CD4-positive, CD25-positive, alpha-beta regulatory T cell (primary cell): ENCODE results near the gene GOLM1. TPM values are rescaled to one million over a fixed set of nuclear protein-coding genes. Genes with fewer than 3 reads are reported as not detected.

Experiments used
- ATAC-seq, 2 donors: fragments of 150-1000 bp; cut with Tn5 transposase; one replicate each; pipeline ENCODE4 v1.10.0; 2021; ENCODE audit warnings: low read depth in 2 of 2, moderate number of reproducible peaks in 2 of 2, moderate library complexity in 1 of 2
- DNase-seq, 3 donors: peaks; one replicate each; pipeline versions ENCODE4 v3.0.0 to v3.0.0-alpha.2; 2012 to 2022; ENCODE audit warnings: mixed read lengths in 1 of 3
- H3K27ac ChIP-seq: one replicate; pipeline ENCODE4 v1.7.0; 2013; ENCODE audit warnings: mild to moderate bottlenecking, low read length; ENCODE audit not compliant: insufficient read depth, poor library complexity, severe bottlenecking
- H3K27me3 ChIP-seq: one replicate; pipeline ENCODE4 v1.7.0; 2013; ENCODE audit warnings: low read length; ENCODE audit not compliant: control insufficient read depth, insufficient read depth
- H3K36me3 ChIP-seq: one replicate; pipeline ENCODE4 v1.7.0; 2013; ENCODE audit warnings: mild to moderate bottlenecking, low read length, moderate library complexity; ENCODE audit not compliant: control insufficient read depth, insufficient read depth
- H3K4me1 ChIP-seq: 2 replicates; pipeline ENCODE4 v1.7.0; 2013; ENCODE audit warnings: mild to moderate bottlenecking, low read length; ENCODE audit not compliant: insufficient read depth, control insufficient read depth, poor library complexity, severe bottlenecking
- H3K4me3 ChIP-seq: one replicate; pipeline ENCODE4 v1.7.0; 2013; ENCODE audit warnings: low read depth, mild to moderate bottlenecking, low read length, moderate library complexity
- H3K9me3 ChIP-seq, 2 experiments: 1 replicate in 1 of 2; 2 replicates in 1 of 2; pipeline ENCODE4 v1.7.0; 2013; ENCODE audit warnings: low read length in 2 of 2, mild to moderate bottlenecking in 1 of 2, moderate library complexity in 1 of 2; ENCODE audit not compliant: control insufficient read depth in 2 of 2
- H3K27ac Mint-ChIP-seq, 3 donors: one replicate each; pipeline ENCODE4 v1.8.0; 2020 to 2022; ENCODE audit warnings: mild to moderate bottlenecking in 3 of 3, mixed read lengths in 3 of 3, moderate library complexity in 2 of 3
- H3K27me3 Mint-ChIP-seq: one replicate; pipeline ENCODE4 v1.8.0; 2022; ENCODE audit warnings: mild to moderate bottlenecking, mixed read lengths
- H3K36me3 Mint-ChIP-seq: one replicate; pipeline ENCODE4 v1.8.0; 2020; ENCODE audit warnings: mixed read lengths
- H3K4me1 Mint-ChIP-seq, 4 donors: one replicate each; pipeline ENCODE4 v1.8.0; 2020 to 2022; ENCODE audit warnings: mixed read lengths in 4 of 4, mild to moderate bottlenecking in 1 of 4
- H3K4me3 Mint-ChIP-seq, 4 donors: one replicate each; pipeline ENCODE4 v1.8.0; 2020 to 2022; ENCODE audit warnings: mild to moderate bottlenecking in 4 of 4, mixed read lengths in 4 of 4, moderate library complexity in 3 of 4
- H3K9me3 Mint-ChIP-seq, 7 donors: one replicate each; pipeline ENCODE4 v1.8.0; 2020 to 2022; ENCODE audit warnings: mixed read lengths in 7 of 7, mild to moderate bottlenecking in 3 of 7, moderate library complexity in 2 of 7
- polyA plus RNA-seq, 4 donors: library from polyadenylated mRNA; unstranded; fragments of 300-500 nt; fragmentation: Illumina TruSeq; gene quantifications; one replicate each; pipeline ENCODE4 v1.2.3, GENCODE V29; 2021
- total RNA-seq: library from RNA; stranded (reverse); gene quantifications from one replicate; pipeline ENCODE4 v1.2.3, GENCODE V29; 2022

Gene GOLM1
- total and polyA plus RNA-seq, 5 donors from 2014 or later, result 0.23 to 0.52 (median 0.41) TPM

DNA sequence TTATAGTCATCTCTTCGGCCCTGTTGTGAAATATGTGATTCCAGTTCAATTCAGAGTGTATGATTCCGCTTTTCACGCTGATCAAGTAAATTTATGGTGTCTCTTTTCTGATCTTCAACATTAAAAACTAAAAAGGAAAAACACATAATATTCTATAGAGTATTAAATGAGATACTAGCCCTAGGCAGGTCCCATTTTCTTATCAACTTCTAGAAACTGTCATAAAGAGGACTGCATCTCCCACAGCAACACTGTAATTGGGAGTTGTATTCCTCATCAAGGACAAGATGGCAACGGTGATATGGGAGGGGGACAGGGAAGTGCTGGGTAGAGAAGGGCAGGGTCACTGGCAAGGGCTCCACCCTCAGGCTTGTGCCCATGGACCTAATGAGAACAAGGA, 71.6 kb downstream of the GOLM1 start:
- no peaks in the 10 kb centered on the region for H3K9me3 ChIP-seq
- peaks cover 13% of the 10 kb centered on the region for H3K36me3 ChIP-seq

DNA sequence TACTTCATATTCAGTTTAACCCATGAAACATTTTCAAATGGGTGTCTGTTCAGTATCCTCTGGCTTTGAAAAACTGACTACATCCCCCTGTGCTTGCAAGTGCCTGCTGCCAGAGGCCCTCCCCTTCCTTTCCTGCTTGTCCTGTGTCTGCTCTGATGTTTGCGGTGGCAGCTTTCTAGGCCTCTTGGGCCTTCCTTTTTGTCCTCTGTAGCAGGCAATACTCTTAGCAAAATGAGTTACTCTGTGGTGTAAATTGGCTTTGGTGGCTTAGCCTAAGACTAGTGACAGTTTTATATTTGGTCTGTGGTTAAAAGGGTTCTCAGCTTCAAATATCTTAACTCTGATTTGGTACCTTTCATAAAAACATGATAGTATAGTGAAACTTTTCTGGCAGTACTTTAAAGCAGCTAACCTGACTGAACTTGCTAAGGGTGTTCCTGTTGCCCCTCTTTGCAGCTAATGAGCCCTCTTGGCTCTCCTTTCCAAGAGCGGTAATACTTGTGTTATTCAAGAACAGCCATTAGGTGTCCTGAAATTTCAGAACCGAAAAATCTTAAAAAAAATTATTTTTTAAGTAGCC, 76.6 kb downstream of the GOLM1 start:
- peaks cover 80% of the 10 kb centered on the region for H3K36me3 Mint-ChIP-seq
- no peak for ATAC-seq
- Histone ChIP-seq H3K27ac (no peak overlapping the region), H3K27me3 (no peaks in the 10 kb centered on the region), H3K9me3 (no peaks in the 10 kb centered on the region), H3K4me3 (no peak overlapping the region), H3K36me3 (peaks cover 51% of the 10 kb centered on the region), H3K4me1 (no peaks in the 10 kb centered on the region)
- peaks cover 0 to 7% (median 0%) of the 10 kb centered on the region in 7 donors for H3K9me3 Mint-ChIP-seq
- peak overlapping the region in 2 of 3 donors; percentile 42 to 85 for H3K27ac Mint-ChIP-seq
- no peaks in the 10 kb centered on the region for H3K27me3 Mint-ChIP-seq
- peak overlapping the region in 1 of 4 donors; percentile 13 for H3K4me3 Mint-ChIP-seq
- peak in 1 of 3 donors; percentile 54 for DNase-seq
- H3K4me1 Mint-ChIP-seq, result peaks cover 0 to 9% (median 6%) of the 10 kb centered on the region in 4 donors

More for the DNA sequence above, 71.6 kb downstream of the GOLM1 start:
- Mint-ChIP-seq H3K36me3 (peaks cover 53% of the 10 kb centered on the region), H3K27ac (no peak overlapping the region), H3K4me1 (peaks cover 0 to 2% (median 1%) of the 10 kb centered on the region in 4 donors), H3K4me3 (no peak overlapping the region), H3K27me3 (no peaks in the 10 kb centered on the region), H3K9me3 (peaks cover 0 to 7% (median 0%) of the 10 kb centered on the region in 7 donors)
- DNase-seq (no peak), ATAC-seq (no peak)
- Histone ChIP-seq H3K4me3 (no peak overlapping the region), H3K27ac (no peak overlapping the region), H3K27me3 (no peaks in the 10 kb centered on the region), H3K4me1 (no peaks in the 10 kb centered on the region)

DNA sequence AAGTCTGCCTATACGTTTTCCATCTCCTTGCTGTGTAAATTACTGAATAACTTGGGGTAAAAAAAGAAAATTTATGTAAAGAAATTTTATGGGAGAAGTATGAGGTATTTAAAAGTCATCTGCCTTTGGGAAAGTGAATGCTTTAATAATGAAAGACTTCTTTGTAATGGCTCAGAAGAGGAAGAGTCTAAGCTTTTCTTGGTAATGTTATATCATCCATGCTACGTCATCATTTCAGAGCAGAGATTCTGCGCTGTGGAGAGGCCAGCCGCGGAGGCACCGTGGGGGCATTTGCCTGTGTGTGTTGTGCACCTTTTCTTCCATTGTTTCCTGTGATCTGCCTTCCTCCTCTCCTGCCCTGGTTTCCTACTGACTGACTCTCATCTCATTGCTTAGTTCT, 78.2 kb downstream of the GOLM1 start:
- ATAC-seq, result no peak
- no peak for DNase-seq
- H3K9me3 Mint-ChIP-seq, result no peaks in the 10 kb centered on the region
- peaks cover 64% of the 10 kb centered on the region for H3K36me3 ChIP-seq
- no peaks in the 10 kb centered on the region for H3K9me3 ChIP-seq
- peaks cover 71% of the 10 kb centered on the region for H3K36me3 Mint-ChIP-seq
- H3K27me3 ChIP-seq, result no peaks in the 10 kb centered on the region
- H3K27me3 Mint-ChIP-seq, result no peaks in the 10 kb centered on the region
- no peaks in the 10 kb centered on the region for H3K4me1 ChIP-seq
- no peak overlapping the region for H3K27ac ChIP-seq
- H3K27ac Mint-ChIP-seq, result peak overlapping the region in 2 of 3 donors; percentile 65 to 74
- no peak overlapping the region for H3K4me3 ChIP-seq
- H3K4me3 Mint-ChIP-seq, result no peak overlapping the region
- peaks cover 0 to 9% (median 6%) of the 10 kb centered on the region in 4 donors for H3K4me1 Mint-ChIP-seq

DNA sequence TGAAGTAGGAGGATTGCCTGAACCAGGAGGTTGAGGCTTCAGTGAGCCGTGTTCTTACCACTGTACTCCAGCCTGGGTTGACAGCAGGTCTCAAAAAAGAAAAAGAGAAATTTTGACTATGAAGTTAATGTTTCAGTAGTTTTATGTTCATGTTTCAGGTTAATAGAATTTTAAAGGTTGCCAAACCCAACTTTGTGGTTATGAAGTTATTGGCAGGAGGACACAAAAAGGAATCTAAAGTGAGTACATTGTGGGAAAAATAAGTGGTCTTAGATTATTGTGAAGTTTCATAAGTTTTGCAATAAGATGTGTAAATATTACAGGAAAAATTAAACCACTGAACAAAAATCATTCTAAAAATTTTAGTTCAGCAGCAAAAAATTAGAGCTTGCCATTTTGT, 78.6 kb downstream of the GOLM1 start:
- H3K27ac Mint-ChIP-seq, result peak overlapping the region in 1 of 3 donors; percentile 34
- peaks cover 66% of the 10 kb centered on the region for H3K36me3 Mint-ChIP-seq
- H3K27me3 ChIP-seq, result no peaks in the 10 kb centered on the region
- H3K4me3 ChIP-seq, result no peak overlapping the region
- H3K4me3 Mint-ChIP-seq, result no peak overlapping the region
- H3K27me3 Mint-ChIP-seq, result no peaks in the 10 kb centered on the region
- H3K27ac ChIP-seq, result no peak overlapping the region
- no peaks in the 10 kb centered on the region for H3K4me1 ChIP-seq
- H3K9me3 Mint-ChIP-seq, result no peaks in the 10 kb centered on the region
- no peaks in the 10 kb centered on the region for H3K9me3 ChIP-seq
- peaks cover 59% of the 10 kb centered on the region for H3K36me3 ChIP-seq
- no peak for ATAC-seq
- no peak for DNase-seq
- peaks cover 0 to 9% (median 6%) of the 10 kb centered on the region in 4 donors for H3K4me1 Mint-ChIP-seq

DNA sequence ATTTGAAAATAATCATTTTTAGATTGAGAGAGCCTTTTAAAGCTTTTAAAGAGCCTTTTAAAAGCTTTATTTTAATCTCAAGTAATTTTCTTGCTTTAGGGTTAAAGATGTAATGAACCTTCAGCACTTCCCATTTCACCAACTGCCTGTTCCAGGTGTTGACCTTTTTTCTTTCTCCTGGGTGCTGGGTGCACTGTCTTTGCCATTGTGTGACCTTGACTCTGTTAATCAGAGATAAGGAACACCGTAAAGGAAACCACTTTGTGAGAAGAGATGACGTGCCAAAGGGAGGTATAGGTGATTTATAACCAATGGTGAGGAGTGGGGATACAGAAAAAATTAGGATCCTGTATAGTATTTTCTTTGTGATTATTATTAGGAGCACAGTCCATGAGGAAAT, 90.2 kb downstream of the GOLM1 start:
- no peaks in the 10 kb centered on the region for H3K4me1 ChIP-seq
- H3K27ac ChIP-seq, result no peak overlapping the region
- H3K9me3 ChIP-seq, result peaks cover 4 to 5% of the 10 kb centered on the region in 2 experiments
- H3K27me3 ChIP-seq, result no peaks in the 10 kb centered on the region
- H3K4me3 Mint-ChIP-seq, result no peak overlapping the region
- ATAC-seq (no peak), DNase-seq (no peak)
- peaks cover 56% of the 10 kb centered on the region for H3K36me3 ChIP-seq
- peak overlapping the region in 2 of 3 donors; percentile 4 to 23 for H3K27ac Mint-ChIP-seq
- H3K27me3 Mint-ChIP-seq, result no peaks in the 10 kb centered on the region
- H3K4me1 Mint-ChIP-seq, result peaks cover 0 to under 1% (median 0%) of the 10 kb centered on the region in 4 donors
- peaks cover 56% of the 10 kb centered on the region for H3K36me3 Mint-ChIP-seq
- H3K9me3 Mint-ChIP-seq, result peaks cover 0 to 5% (median 0%) of the 10 kb centered on the region in 7 donors
- no peak overlapping the region for H3K4me3 ChIP-seq

DNA sequence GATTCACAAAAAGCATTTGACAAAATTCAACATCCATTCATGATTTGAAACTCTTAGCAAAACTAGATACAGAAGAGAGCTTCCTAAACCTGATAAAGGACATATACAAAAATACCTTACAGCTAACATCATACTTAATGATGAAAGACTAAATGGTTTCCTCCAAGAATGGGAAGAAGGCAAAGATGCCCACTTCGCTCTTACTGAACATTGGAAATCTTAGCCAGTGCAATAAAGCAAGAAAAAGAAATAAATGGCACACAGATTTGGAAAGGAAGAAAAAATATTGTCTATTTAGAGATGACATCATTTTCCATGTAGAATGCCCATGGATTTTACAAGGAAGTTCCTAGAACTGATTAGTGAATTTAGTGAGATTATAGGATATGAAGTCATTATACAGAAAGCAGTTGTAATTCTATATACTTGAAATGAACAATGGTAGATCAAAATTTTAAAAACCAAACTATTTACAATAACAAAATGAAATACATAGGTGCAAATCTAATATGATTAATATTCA, 94.0 kb downstream of the GOLM1 start:
- peaks cover 75% of the 10 kb centered on the region for H3K36me3 Mint-ChIP-seq
- Histone ChIP-seq H3K36me3 (peaks cover 66% of the 10 kb centered on the region), H3K27me3 (no peaks in the 10 kb centered on the region), H3K27ac (no peak overlapping the region), H3K4me1 (no peaks in the 10 kb centered on the region), H3K9me3 (peaks cover 4 to 5% of the 10 kb centered on the region in 2 experiments), H3K4me3 (no peak overlapping the region)
- peaks cover 0 to 15% (median 8%) of the 10 kb centered on the region in 4 donors for H3K4me1 Mint-ChIP-seq
- DNase-seq, result no peak
- peaks cover 0 to 5% (median 2%) of the 10 kb centered on the region in 7 donors for H3K9me3 Mint-ChIP-seq
- no peak for ATAC-seq
- peak overlapping the region in 1 of 3 donors; percentile 53 for H3K27ac Mint-ChIP-seq
- H3K27me3 Mint-ChIP-seq, result no peaks in the 10 kb centered on the region
- H3K4me3 Mint-ChIP-seq, result no peak overlapping the region

DNA sequence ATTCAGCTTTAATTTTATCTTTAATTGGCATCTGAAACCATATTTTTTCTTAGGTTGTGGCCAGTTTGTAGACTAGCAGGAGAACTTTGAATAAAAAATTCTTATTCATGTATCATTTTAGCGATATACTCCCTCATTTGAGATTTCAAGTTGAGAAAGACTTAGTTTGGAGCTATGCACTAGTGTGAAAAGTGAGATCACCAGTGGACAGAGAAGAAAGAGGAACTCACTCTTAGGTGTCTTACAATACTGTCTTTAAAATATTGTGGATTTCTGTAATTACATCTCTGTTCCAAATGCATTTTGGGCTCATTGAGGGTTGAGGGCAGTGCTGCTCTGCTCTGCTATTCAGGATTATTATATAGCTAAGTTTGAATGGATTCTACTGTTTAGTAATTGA, 103.8 kb downstream of the GOLM1 start:
- no peaks in the 10 kb centered on the region for H3K27me3 Mint-ChIP-seq
- H3K9me3 Mint-ChIP-seq, result peaks cover 0 to 2% (median 0%) of the 10 kb centered on the region in 7 donors
- no peaks in the 10 kb centered on the region for H3K4me1 ChIP-seq
- H3K4me3 ChIP-seq, result no peak overlapping the region
- no peak for ATAC-seq
- H3K27me3 ChIP-seq, result no peaks in the 10 kb centered on the region
- H3K36me3 Mint-ChIP-seq, result peaks cover 54% of the 10 kb centered on the region
- H3K9me3 ChIP-seq, result no peaks in the 10 kb centered on the region
- no peak for DNase-seq
- H3K27ac Mint-ChIP-seq, result no peak overlapping the region
- H3K36me3 ChIP-seq, result peaks cover 30% of the 10 kb centered on the region
- no peak overlapping the region for H3K4me3 Mint-ChIP-seq
- no peak overlapping the region for H3K27ac ChIP-seq
- peaks cover 6 to 25% (median 15%) of the 10 kb centered on the region in 4 donors for H3K4me1 Mint-ChIP-seq

DNA sequence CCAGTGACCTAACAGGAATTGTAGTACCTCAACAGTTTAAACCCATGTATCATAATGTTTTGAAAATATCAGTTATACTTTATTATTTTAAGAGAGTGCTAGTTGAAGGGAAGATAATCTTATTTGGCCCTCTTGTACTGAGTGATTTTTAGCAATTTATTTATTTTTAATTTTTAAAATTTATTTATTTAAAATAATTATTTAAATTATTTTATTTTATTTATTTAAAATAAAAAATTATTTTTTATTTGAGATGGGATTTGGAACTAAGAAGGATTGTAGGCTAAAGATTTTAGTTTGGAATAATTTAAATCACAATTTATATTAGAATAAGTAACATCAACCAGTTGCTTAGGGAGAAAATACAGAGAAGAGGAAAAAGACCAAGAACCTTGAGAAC, 104.3 kb downstream of the GOLM1 start:
- no peak overlapping the region for H3K4me3 ChIP-seq
- no peaks in the 10 kb centered on the region for H3K27me3 ChIP-seq
- H3K36me3 Mint-ChIP-seq, result peaks cover 52% of the 10 kb centered on the region
- DNase-seq (no peak), ATAC-seq (no peak)
- peaks cover 3 to 24% (median 13%) of the 10 kb centered on the region in 4 donors for H3K4me1 Mint-ChIP-seq
- H3K9me3 ChIP-seq, result no peaks in the 10 kb centered on the region
- no peaks in the 10 kb centered on the region for H3K27me3 Mint-ChIP-seq
- H3K27ac ChIP-seq, result no peak overlapping the region
- peaks cover 30% of the 10 kb centered on the region for H3K36me3 ChIP-seq
- H3K27ac Mint-ChIP-seq, result no peak overlapping the region
- H3K9me3 Mint-ChIP-seq, result no peaks in the 10 kb centered on the region
- no peaks in the 10 kb centered on the region for H3K4me1 ChIP-seq
- no peak overlapping the region for H3K4me3 Mint-ChIP-seq
